K562 (cell line): ENCODE data around the gene JPH2. TPM values are rescaled to one million over a fixed set of nuclear protein-coding genes. Genes with fewer than 3 reads are reported as not detected.

ENCODE experiments used
- ATAC-seq: fragments of 200-7000 bp; cut with Tn5 transposase; 3 replicates; pipeline ENCODE4 v1.9.1; 2020; ENCODE audit warnings: moderate library complexity
- BruUV-seq: library from RNA; stranded (reverse); fragments of 400-500 nt; replicated peaks from 2 replicates; lab custom pipeline; 2021; lab: Mats Ljungman, UMichigan
- CTCF ChIA-PET: fragments of 300-600 bp; formaldehyde crosslinking; extraction: SDS; loops from one replicate; lab custom pipeline; 2021; ENCODE audit warnings: low intra/inter-chr PET ratio; lab: Yijun Ruan, JAX
- POLR2A ChIA-PET: fragments of 300-600, 350-650 bp; sonication (Branson Sonifier 250); formaldehyde crosslinking; extraction: SDS; loops from one replicate; lab custom pipeline; 2021; ENCODE audit warnings: antibody characterized with exemption, inconsistent platforms; lab: Yijun Ruan, JAX
- DNase-seq, 4 experiments: peaks; one replicate each; pipeline versions ENCODE4 v3.0.0 to v3.0.0-alpha.2; 2011 to 2018; ENCODE audit warnings: low spot score in 3 of 4, mixed read lengths in 3 of 4; ENCODE audit errors: extremely low read depth in 1 of 4
- FAIRE-seq: peaks from 2 replicates; lab custom pipeline; 2011; peaks lifted over from hg19 to GRCh38; lab: Jason Lieb, UNC
- H2AFZ ChIP-seq: 2 replicates; pipeline ENCODE4 v1.6.0; 2011; ENCODE audit warnings: low read depth, low read length, control low read depth, inconsistent platforms
- H3K27ac ChIP-seq: fragments of 200-600 bp; 3 replicates; pipeline ENCODE4 v1.8.0; 2011; ENCODE audit warnings: low read depth, mild to moderate bottlenecking, control low read depth, inconsistent platforms, low read length, moderate library complexity, mixed read lengths; ENCODE audit errors: extremely low read depth
- H3K27me3 ChIP-seq, 2 experiments: fragments of 300-600 bp in 1 of 2; 2 replicates in 1 of 2; 3 replicates in 1 of 2; pipeline versions ENCODE4 v1.6.0 to v1.8.0; 2011; ENCODE audit warnings: inconsistent platforms in 2 of 2, low read length in 2 of 2, mild to moderate bottlenecking in 1 of 2, mixed read lengths in 1 of 2, moderate library complexity in 1 of 2; ENCODE audit not compliant: control insufficient read depth in 2 of 2, insufficient read depth in 2 of 2
- H3K36me3 ChIP-seq: fragments of 300-600 bp; 3 replicates; pipeline ENCODE4 v1.8.0; 2011; ENCODE audit warnings: mild to moderate bottlenecking, low read length, inconsistent platforms; ENCODE audit not compliant: control insufficient read depth, insufficient read depth
- H3K4me1 ChIP-seq, 2 experiments: fragments of 200-600 bp in 1 of 2; replicated peaks in 1 of 2; 2 replicates in 1 of 2; 3 replicates in 1 of 2; pipeline versions ENCODE4 v1.5.1 to v1.8.0; 2011; ENCODE audit warnings: inconsistent platforms in 2 of 2, low read length in 2 of 2, mild to moderate bottlenecking in 1 of 2, mixed read lengths in 1 of 2, moderate library complexity in 1 of 2; ENCODE audit not compliant: control insufficient read depth in 2 of 2, insufficient read depth in 2 of 2
- H3K4me2 ChIP-seq: 2 replicates; pipeline ENCODE4 v1.6.1; 2011; ENCODE audit warnings: low read length, control low read depth, inconsistent platforms, mixed read lengths; ENCODE audit not compliant: insufficient read depth
- H3K4me3 ChIP-seq: fragments of 200-600 bp; sonication (generic), shearing (Covaris generic); 2 replicates; pipeline ENCODE4 v1.5.1; 2016; ENCODE audit warnings: control low read depth, inconsistent platforms
- H3K79me2 ChIP-seq: fragments of 200-600 bp; 3 replicates; pipeline ENCODE4 v1.8.0; 2011; ENCODE audit warnings: low read length, inconsistent platforms; ENCODE audit not compliant: control insufficient read depth, insufficient read depth
- H3K9ac ChIP-seq, 2 experiments: 2 replicates each; pipeline versions ENCODE4 v1.6.0 to v1.6.1; 2011; ENCODE audit warnings: low read depth in 2 of 2, low read length in 2 of 2, control low read depth in 1 of 2, inconsistent platforms in 1 of 2, mild to moderate bottlenecking in 1 of 2, mixed read lengths in 1 of 2; ENCODE audit not compliant: insufficient read depth in 1 of 2
- H3K9me1 ChIP-seq: one replicate; pipeline ENCODE4 v1.6.0; 2011; ENCODE audit warnings: inconsistent platforms, mild to moderate bottlenecking, low read length, moderate library complexity; ENCODE audit not compliant: control insufficient read depth, insufficient read depth
- H3K9me3 ChIP-seq: replicated peaks from 2 replicates; pipeline ENCODE4 v1.5.1; 2011; ENCODE audit warnings: low read depth, low read length, inconsistent platforms; ENCODE audit not compliant: control insufficient read depth, insufficient read depth
- H4K20me1 ChIP-seq: replicated peaks from 2 replicates; pipeline ENCODE4 v1.6.1; 2011; ENCODE audit warnings: low read length, inconsistent platforms, mixed read lengths; ENCODE audit not compliant: control insufficient read depth, insufficient read depth
- DACH1 ChIP-seq: fragments of 450-650 bp; IDR thresholded peaks from 2 replicates; pipeline ENCODE4 v1.6.1; 2018; ENCODE audit not compliant: partially characterized antibody
- EGR1 ChIP-seq: fragments of 450-650 bp; conservative IDR thresholded peaks from 2 replicates; pipeline ENCODE4 v1.6.1; 2017; ENCODE audit warnings: mild to moderate bottlenecking
- ERF ChIP-seq: fragments of 450-650 bp; formaldehyde crosslinking; IDR thresholded peaks from 2 replicates; pipeline ENCODE4 v1.4.0; 2020; ENCODE audit warnings: mild to moderate bottlenecking, mixed read lengths
- GATAD2A ChIP-seq: fragments of 450-650 bp; IDR thresholded peaks from 2 replicates; pipeline ENCODE4 v1.6.1; 2017
- HDAC2 ChIP-seq: fragments of 450-650 bp; IDR thresholded peaks from 2 replicates; pipeline ENCODE4 v1.6.1; 2016; ENCODE audit warnings: mild to moderate bottlenecking
- NFE2L1 ChIP-seq: fragments of 450-650 bp; IDR thresholded peaks from 2 replicates; pipeline ENCODE4 v1.6.1; 2016; ENCODE audit warnings: missing genetic modification characterization, low read depth, mild to moderate bottlenecking, missing compliant biosample characterization, moderate library complexity, borderline replicate concordance
- PHF21A ChIP-seq: fragments of 450-650 bp; IDR thresholded peaks from 2 replicates; pipeline ENCODE4 v1.6.1; 2017; ENCODE audit warnings: low read depth, borderline replicate concordance
- PHF8 ChIP-seq: fragments of 200-600 bp; sonication (generic); IDR thresholded peaks from 2 replicates; pipeline ENCODE4 v1.6.1; 2012; ENCODE audit warnings: mixed run types, mild to moderate bottlenecking, inconsistent platforms, low read length, moderate library complexity, borderline replicate concordance
- XRCC3 ChIP-seq: fragments of 450-650 bp; IDR thresholded peaks from 2 replicates; pipeline ENCODE4 v1.6.1; 2017; ENCODE audit warnings: mild to moderate bottlenecking, moderate library complexity
- ZBTB9 ChIP-seq: fragments of 450-650 bp; formaldehyde crosslinking; IDR thresholded peaks from 2 replicates; pipeline ENCODE4 v1.4.0; 2020; ENCODE audit warnings: mild to moderate bottlenecking, moderate library complexity
- ZNF197 ChIP-seq: fragments of 200-800 bp; sonication (Bioruptor generic); IDR thresholded peaks from 2 replicates; pipeline ENCODE4 v1.6.1; 2016; ENCODE audit warnings: low read depth, missing genetic modification characterization, missing compliant biosample characterization
- ZNF41 ChIP-seq: fragments of 250-450 bp; sonication (Bioruptor Pico); conservative IDR thresholded peaks from 2 replicates; pipeline ENCODE4 v1.4.0; 2020; ENCODE audit warnings: mild to moderate bottlenecking
- ZNF589 ChIP-seq: fragments of 200-800 bp; sonication (Bioruptor generic); IDR thresholded peaks from 2 replicates; pipeline ENCODE4 v1.6.1; 2016; ENCODE audit warnings: low read depth, missing genetic modification characterization, missing compliant biosample characterization
- in situ Hi-C: fragments of 300-500 bp; cut with MboI; formaldehyde crosslinking; loops from 4 replicates; pipeline ENCODE4 v1.15.0; 2018; ENCODE audit warnings: inconsistent platforms, mixed read lengths
- intact Hi-C: fragments of 100-400 bp; cut with micrococcal nuclease; formaldehyde crosslinking; loops from 2 replicates; pipeline ENCODE4 v1.14.2; 2022
- polyA plus RNA-seq, 8 experiments: library from polyadenylated mRNA; depleted of rRNA in 4 of 8; stranded (reverse) in 5 of 8; unstranded in 3 of 8; fragments of >200 nt; fragmentation: Nextera tagmentation in 2 of 8; fragmentation: Illumina TruSeq in 1 of 8; extraction: Ambion mirVana in 2 of 8; extraction: Trizol in 1 of 8; gene quantifications; 2 replicates each; pipeline versions ENCODE4 v1.2.1 to v1.2.3, GENCODE V29; 2011 to 2014; ENCODE audit warnings: inconsistent platforms in 1 of 8, missing spikeins in 1 of 8
- total RNA-seq, 7 experiments: library from RNA; depleted of rRNA in 6 of 7; stranded (reverse); fragments of >200 nt in 6 of 7; fragmentation: Illumina TruSeq in 2 of 7; extraction: Trizol in 2 of 7; gene quantifications; 2 replicates each; pipeline versions ENCODE4 v1.2.1 to v1.2.3, GENCODE V29; 2011 to 2021; ENCODE audit warnings: low replicate concordance in 1 of 7
- TF ChIP-seq, protein P1 (sequence below): fragments of 250-450 bp; sonication (Bioruptor Pico); IDR thresholded peaks from 2 replicates; pipeline ENCODE4 v1.4.0; 2020; ENCODE audit warnings: mild to moderate bottlenecking
- TF ChIP-seq, protein P2 (sequence below): fragments of 150-350 bp; IDR thresholded peaks from 2 replicates; pipeline ENCODE4 v1.6.1; 2014; ENCODE audit warnings: low read depth, mild to moderate bottlenecking, low read length, borderline replicate concordance

The JPH2 gene
- total and polyA plus RNA-seq, 9 of the 15 experiments (the other 6 are each of a cell fraction or from before 2014, with no cell fraction given) = not detected

GRCh38 chr20:44207126-44207723 is 20.2 kb upstream of the JPH2 start (continued):
- TF ChIP-seq NFE2L1 = no peak
- TF ChIP-seq ZBTB9 = no peak
- TF ChIP-seq GATAD2A = no peak
- no peak for TF ChIP-seq HDAC2

DNA sequence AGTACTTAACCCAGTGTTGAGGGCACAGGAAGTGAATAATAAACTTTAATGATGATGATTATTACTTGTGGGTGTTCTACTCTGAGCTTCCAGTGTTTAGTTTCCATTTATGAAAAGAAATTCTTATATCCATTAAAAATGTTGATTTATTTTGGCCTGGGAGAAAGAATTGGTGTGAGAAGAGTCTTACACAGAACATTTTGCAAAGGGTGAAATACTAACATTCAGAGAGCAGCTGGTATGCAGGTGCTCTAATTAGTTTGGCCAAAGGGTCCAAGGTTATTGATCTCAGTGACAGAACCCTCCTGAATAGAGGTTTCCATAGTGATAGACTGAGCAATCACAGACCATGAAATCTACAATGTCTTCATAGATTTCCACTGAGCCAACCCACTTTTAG is 19.1 kb upstream of the JPH2 start:
- H4K20me1 ChIP-seq = 0 out of 2 replicates have a peak, but pooled peaks cover 4% of the 10 kb centered on the region
- H3K27me3 ChIP-seq = no peaks in the 10 kb centered on the region
- no peaks in the 10 kb centered on the region for H3K9me3 ChIP-seq
- H3K4me3 ChIP-seq = no peak overlapping the region
- no peak overlapping the region for H3K9ac ChIP-seq
- ChIA-PET POLR2A (no interaction called here), CTCF (no interaction called here)
- ATAC-seq (no peak), FAIRE-seq (no peak), DNase-seq (no peak)
- no peak overlapping the region for H2AFZ ChIP-seq
- in situ Hi-C loops = no loop called here
- peaks cover 19 to 23% of the 10 kb centered on the region in 2 experiments for H3K4me1 ChIP-seq
- BruUV-seq = no TSS peak
- peaks cover 50% of the 10 kb centered on the region for H3K79me2 ChIP-seq
- no peaks in the 10 kb centered on the region for H3K9me1 ChIP-seq
- H3K36me3 ChIP-seq = peaks cover 42% of the 10 kb centered on the region
- H3K4me2 ChIP-seq = no peak overlapping the region
- no peak overlapping the region for H3K27ac ChIP-seq
- intact Hi-C loops = no loop called here
- TF ChIP-seq EGR1 (no peak), DACH1 (no peak), ZNF589 (CRISPR knock-in tag) (no peak), ZNF197 (no peak), XRCC3 (no peak), PHF8 (no peak), ERF (no peak), ZNF41 (CRISPR knock-in tag) (no peak), PHF21A (no peak)
- TF ChIP-seq, protein P1, sequence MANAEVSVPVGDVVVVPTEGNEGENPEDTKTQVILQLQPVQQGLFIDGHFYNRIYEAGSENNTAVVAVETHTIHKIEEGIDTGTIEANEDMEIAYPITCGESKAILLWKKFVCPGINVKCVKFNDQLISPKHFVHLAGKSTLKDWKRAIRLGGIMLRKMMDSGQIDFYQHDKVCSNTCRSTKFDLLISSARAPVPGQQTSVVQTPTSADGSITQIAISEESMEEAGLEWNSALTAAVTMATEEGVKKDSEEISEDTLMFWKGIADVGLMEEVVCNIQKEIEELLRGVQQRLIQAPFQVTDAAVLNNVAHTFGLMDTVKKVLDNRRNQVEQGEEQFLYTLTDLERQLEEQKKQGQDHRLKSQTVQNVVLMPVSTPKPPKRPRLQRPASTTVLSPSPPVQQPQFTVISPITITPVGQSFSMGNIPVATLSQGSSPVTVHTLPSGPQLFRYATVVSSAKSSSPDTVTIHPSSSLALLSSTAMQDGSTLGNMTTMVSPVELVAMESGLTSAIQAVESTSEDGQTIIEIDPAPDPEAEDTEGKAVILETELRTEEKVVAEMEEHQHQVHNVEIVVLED (CRISPR knock-in tag) = no peak
- TF ChIP-seq, protein P2, sequence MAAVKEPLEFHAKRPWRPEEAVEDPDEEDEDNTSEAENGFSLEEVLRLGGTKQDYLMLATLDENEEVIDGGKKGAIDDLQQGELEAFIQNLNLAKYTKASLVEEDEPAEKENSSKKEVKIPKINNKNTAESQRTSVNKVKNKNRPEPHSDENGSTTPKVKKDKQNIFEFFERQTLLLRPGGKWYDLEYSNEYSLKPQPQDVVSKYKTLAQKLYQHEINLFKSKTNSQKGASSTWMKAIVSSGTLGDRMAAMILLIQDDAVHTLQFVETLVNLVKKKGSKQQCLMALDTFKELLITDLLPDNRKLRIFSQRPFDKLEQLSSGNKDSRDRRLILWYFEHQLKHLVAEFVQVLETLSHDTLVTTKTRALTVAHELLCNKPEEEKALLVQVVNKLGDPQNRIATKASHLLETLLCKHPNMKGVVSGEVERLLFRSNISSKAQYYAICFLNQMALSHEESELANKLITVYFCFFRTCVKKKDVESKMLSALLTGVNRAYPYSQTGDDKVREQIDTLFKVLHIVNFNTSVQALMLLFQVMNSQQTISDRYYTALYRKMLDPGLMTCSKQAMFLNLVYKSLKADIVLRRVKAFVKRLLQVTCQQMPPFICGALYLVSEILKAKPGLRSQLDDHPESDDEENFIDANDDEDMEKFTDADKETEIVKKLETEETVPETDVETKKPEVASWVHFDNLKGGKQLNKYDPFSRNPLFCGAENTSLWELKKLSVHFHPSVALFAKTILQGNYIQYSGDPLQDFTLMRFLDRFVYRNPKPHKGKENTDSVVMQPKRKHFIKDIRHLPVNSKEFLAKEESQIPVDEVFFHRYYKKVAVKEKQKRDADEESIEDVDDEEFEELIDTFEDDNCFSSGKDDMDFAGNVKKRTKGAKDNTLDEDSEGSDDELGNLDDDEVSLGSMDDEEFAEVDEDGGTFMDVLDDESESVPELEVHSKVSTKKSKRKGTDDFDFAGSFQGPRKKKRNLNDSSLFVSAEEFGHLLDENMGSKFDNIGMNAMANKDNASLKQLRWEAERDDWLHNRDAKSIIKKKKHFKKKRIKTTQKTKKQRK = no peak
